ENCODE results near the gene SCML1. TPM values are rescaled to one million over a fixed set of nuclear protein-coding genes. Genes with fewer than 3 reads are reported as not detected.

SCML1 gene
- total RNA-seq, 2 experiments from 2014 or later, result not detected

DNA sequence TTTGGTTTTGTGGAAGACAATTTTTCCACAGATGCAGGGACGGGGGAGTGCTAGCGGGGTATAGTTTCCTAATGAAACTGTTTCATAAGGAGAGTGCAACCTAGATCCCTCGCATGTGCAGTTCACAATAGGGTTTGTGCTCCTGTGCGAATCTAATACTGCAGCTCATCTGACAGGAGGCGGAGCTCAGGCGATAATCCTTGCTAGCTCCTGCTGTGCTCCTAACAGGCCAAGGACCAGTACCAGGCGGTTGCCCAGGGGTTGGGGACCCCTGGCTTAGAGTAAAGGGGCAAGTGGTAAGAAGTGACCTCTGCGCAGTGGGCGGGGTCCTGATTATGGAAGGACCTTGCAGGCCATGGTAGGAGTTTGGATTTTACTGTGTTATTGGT, 3.8 kb downstream of the SCML1 start:
- POLR2A ChIA-PET, result no interaction called here
- Histone ChIP-seq H3K9me3 (ENCODE audit: low read length) (no peaks in the 10 kb centered on the region), H3K9me2 (ENCODE audit: insufficient read depth, low read length) (no peaks in the 10 kb centered on the region), H3K79me2 (ENCODE audit: insufficient read depth, low read depth, low read length) (no peaks in the 10 kb centered on the region), H3K4me3 (ENCODE audit: low read depth, low read length, poor library complexity, severe bottlenecking) (no peak overlapping the region), H2AFZ (ENCODE audit: low read length) (no peak overlapping the region), H4K20me1 (ENCODE audit: insufficient read depth, low read length) (no peaks in the 10 kb centered on the region), H3K4me1 (ENCODE audit: insufficient read depth, low read length, poor library complexity, severe bottlenecking) (no peaks in the 10 kb centered on the region), H3K27ac (ENCODE audit: low read depth, low read length, poor library complexity, severe bottlenecking) (no peak overlapping the region), H3K36me3 (ENCODE audit: insufficient read depth, low read length) (no peaks in the 10 kb centered on the region), H3K4me2 (ENCODE audit: low read length) (no peak overlapping the region)
- no peak for DNase-seq (ENCODE audit: low spot score)
- intact Hi-C loops (cut with micrococcal nuclease; ENCODE audit: unreplicated experiment), result no loop called here
- TF ChIP-seq EZH2phosphoT487 (IDR thresholded peaks at IDR 0.05; ENCODE audit: borderline replicate concordance, low read depth, low read length), result no peak
- TF ChIP-seq, protein P1, sequence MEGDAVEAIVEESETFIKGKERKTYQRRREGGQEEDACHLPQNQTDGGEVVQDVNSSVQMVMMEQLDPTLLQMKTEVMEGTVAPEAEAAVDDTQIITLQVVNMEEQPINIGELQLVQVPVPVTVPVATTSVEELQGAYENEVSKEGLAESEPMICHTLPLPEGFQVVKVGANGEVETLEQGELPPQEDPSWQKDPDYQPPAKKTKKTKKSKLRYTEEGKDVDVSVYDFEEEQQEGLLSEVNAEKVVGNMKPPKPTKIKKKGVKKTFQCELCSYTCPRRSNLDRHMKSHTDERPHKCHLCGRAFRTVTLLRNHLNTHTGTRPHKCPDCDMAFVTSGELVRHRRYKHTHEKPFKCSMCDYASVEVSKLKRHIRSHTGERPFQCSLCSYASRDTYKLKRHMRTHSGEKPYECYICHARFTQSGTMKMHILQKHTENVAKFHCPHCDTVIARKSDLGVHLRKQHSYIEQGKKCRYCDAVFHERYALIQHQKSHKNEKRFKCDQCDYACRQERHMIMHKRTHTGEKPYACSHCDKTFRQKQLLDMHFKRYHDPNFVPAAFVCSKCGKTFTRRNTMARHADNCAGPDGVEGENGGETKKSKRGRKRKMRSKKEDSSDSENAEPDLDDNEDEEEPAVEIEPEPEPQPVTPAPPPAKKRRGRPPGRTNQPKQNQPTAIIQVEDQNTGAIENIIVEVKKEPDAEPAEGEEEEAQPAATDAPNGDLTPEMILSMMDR (conservative IDR thresholded peaks at IDR 0.05; ENCODE audit: low read length), result no peak
- CTCF ChIA-PET (ENCODE audit: unreplicated experiment), result no interaction called here
- BruUV-seq (replicated peaks), result no TSS peak

DNA sequence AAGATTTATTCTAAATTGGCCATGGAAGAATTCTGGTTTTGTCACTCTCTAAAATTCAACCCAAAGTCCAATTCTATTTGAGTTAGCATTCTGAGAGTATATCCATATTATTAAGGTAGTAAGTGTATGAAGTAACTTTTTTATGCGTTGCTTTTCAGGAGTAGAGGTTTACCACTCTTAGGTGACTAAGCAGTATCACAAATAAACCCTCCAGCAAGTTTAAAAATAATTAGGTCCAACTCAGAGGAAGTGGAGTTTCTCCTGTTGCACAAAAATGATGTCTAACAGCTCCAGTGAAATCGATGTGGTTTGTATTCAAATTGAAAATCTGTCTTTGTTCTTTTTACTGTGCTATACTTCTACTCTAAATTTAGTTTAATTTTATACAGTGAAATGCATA, 6.6 kb downstream of the SCML1 start:
- TF ChIP-seq EZH2phosphoT487 (IDR thresholded peaks at IDR 0.05; ENCODE audit: borderline replicate concordance, low read depth, low read length), result no peak
- TF ChIP-seq, protein P1 (conservative IDR thresholded peaks at IDR 0.05; ENCODE audit: low read length), result no peak

DNA sequence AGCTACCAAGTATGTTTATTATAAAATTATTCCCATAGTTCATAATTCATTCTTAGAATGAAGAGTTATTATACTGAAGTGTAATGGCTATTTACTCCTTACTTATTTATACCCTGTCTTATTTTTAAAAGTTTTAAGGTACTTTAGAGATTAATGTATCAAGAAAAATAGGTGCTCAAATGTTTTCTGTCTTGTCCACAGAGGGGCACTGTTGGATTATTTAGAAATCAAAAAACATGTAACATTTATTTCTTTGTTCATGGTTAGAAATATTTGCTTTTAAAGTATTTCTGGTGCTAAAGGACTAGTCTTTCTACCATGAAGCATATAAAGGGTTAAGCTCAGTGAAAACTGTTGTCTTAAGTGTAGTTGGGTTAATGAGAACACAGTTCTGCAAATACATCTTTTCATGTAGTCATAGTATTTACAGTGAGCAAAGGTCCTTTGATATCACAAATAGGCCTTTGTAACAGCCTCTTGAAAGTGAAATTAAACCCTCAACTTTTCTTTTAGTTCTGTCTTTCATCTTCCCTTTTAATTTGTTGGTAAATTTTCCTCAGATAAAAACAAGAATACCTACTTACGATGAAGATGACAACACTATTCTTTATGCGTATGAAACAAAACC, 7.7 kb downstream of the SCML1 start:
- CTCF ChIA-PET (ENCODE audit: unreplicated experiment), result no interaction called here
- no peak for TF ChIP-seq EZH2phosphoT487 (IDR thresholded peaks at IDR 0.05; ENCODE audit: borderline replicate concordance, low read depth, low read length)
- TF ChIP-seq, protein P1 (conservative IDR thresholded peaks at IDR 0.05; ENCODE audit: low read length), result peak; percentile 62

More for the DNA sequence above, 6.6 kb downstream of the SCML1 start:
- H3K36me3 ChIP-seq (ENCODE audit: insufficient read depth, low read length), result no peaks in the 10 kb centered on the region
- H3K4me1 ChIP-seq (ENCODE audit: insufficient read depth, low read length, poor library complexity, severe bottlenecking), result no peaks in the 10 kb centered on the region
- H3K27ac ChIP-seq (ENCODE audit: low read depth, low read length, poor library complexity, severe bottlenecking), result no peak overlapping the region
- ChIA-PET POLR2A (no interaction called here), CTCF (ENCODE audit: unreplicated experiment) (no interaction called here)
- no peaks in the 10 kb centered on the region for H3K9me2 ChIP-seq (ENCODE audit: insufficient read depth, low read length)
- no peaks in the 10 kb centered on the region for H4K20me1 ChIP-seq (ENCODE audit: insufficient read depth, low read length)
- no TSS peak for BruUV-seq (replicated peaks)
- no peak overlapping the region for H2AFZ ChIP-seq (ENCODE audit: low read length)
- no peaks in the 10 kb centered on the region for H3K79me2 ChIP-seq (ENCODE audit: insufficient read depth, low read depth, low read length)
- H3K4me2 ChIP-seq (ENCODE audit: low read length), result no peak overlapping the region
- no peak overlapping the region for H3K4me3 ChIP-seq (ENCODE audit: low read depth, low read length, poor library complexity, severe bottlenecking)
- intact Hi-C loops (cut with micrococcal nuclease; ENCODE audit: unreplicated experiment), result no loop called here
- no peak for DNase-seq (ENCODE audit: low spot score)
- no peaks in the 10 kb centered on the region for H3K9me3 ChIP-seq (ENCODE audit: low read length)

More for the DNA sequence above, 7.7 kb downstream of the SCML1 start:
- H4K20me1 ChIP-seq (ENCODE audit: insufficient read depth, low read length), result no peaks in the 10 kb centered on the region
- no peaks in the 10 kb centered on the region for H3K79me2 ChIP-seq (ENCODE audit: insufficient read depth, low read depth, low read length)
- H3K9me3 ChIP-seq (ENCODE audit: low read length), result no peaks in the 10 kb centered on the region
- POLR2A ChIA-PET, result no interaction called here
- no peaks in the 10 kb centered on the region for H3K9me2 ChIP-seq (ENCODE audit: insufficient read depth, low read length)
- H2AFZ ChIP-seq (ENCODE audit: low read length), result no peak overlapping the region
- no peak overlapping the region for H3K27ac ChIP-seq (ENCODE audit: low read depth, low read length, poor library complexity, severe bottlenecking)
- H3K4me3 ChIP-seq (ENCODE audit: low read depth, low read length, poor library complexity, severe bottlenecking), result no peak overlapping the region
- H3K4me2 ChIP-seq (ENCODE audit: low read length), result no peak overlapping the region
- no peaks in the 10 kb centered on the region for H3K36me3 ChIP-seq (ENCODE audit: insufficient read depth, low read length)
- no peak for DNase-seq (ENCODE audit: low spot score)
- intact Hi-C loops (cut with micrococcal nuclease; ENCODE audit: unreplicated experiment), result no loop called here
- BruUV-seq (replicated peaks), result no TSS peak
- no peaks in the 10 kb centered on the region for H3K4me1 ChIP-seq (ENCODE audit: insufficient read depth, low read length, poor library complexity, severe bottlenecking)

Data from OCI-LY7 (cell line).